NCI-H1417 (cell line): ENCODE results near the gene TULP4.
A peak's percentile ranks its signal among the peaks of the same experiment; 100 is the strongest.

Source experiments
- DNase-seq, 3 experiments: peaks; one replicate each; lab custom pipeline; 2025; lab: John Stamatoyannopoulos, UW

The TULP4 gene

GRCh38 chr6:158558415-158559306 is 246.4 kb downstream of the TULP4 start:
- DNase-seq = no peak

DNA sequence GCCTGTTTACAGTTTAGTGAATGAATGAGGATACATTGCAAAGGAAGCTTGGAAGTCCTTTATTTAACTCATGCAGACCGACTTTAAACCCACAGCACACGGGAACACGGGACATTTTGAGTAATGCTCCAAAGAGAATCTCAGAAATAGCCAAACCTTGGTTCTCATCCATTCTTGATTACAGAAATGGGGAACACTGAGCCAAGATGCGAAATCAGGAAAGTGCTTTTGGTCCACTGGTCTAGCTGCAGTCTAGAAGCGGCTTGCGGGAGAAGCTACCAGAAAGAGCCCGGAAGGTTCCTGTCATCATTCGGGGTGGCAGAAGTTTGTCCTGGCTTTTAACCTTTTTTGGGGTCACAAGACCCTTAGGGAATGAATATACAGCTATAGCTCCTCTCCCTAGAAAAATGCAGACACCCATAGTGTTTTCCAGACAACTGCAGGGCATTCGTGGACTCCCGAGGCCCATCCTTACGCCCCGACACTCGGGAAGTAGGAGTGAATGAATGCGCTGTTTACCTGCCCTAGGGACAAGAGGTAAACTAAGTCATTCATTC is 247.2 kb downstream of the TULP4 start:
- DNase-seq = no peak

GRCh38 chr6:158559895-158560835 is 247.9 kb downstream of the TULP4 start, which contains the start of gene TMEM181:
Gene TMEM181 (plus strand): TSS chr6:158560091. CDS start chr6:158560225, 134 bp downstream.
- DNase-seq = peak; percentile 84 to 91 (median 89)

- peak in 2 of 3 experiments; percentile 50 to 71 for DNase-seq
Measured at GRCh38 chr6:158560836-158561320, 248.6 kb downstream of the TULP4 start.
